Measurements from ENCODE around the gene POLR3A.
"Not testable (repeated sequence)": the region's sequence is repeated elsewhere in the genome, so short reads cannot be mapped to it uniquely, and the experiment has no call there.

POLR3A gene

DNA sequence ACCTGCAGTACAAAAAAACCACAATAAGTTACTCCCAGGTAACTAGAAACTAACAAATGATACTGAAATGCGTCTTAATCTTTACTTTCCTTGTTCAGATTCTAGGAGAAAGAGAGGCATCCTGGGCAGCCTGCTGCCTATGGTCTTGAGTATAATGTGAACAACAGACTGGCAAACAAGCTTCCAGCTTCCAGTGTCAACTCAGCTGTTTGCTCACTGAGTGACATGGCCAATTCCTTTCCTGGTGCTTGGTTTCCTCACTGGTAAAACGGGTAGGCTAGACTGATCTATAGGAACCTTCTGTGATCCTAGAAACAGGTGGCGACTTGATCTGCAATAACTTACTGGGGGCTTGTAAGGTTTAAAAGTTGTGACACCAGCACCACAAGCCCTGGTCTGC lies 10.1 kb downstream of the POLR3A start:
- DNase-seq (ENCODE audit: low read depth in 2 of 2), result no peak

DNA sequence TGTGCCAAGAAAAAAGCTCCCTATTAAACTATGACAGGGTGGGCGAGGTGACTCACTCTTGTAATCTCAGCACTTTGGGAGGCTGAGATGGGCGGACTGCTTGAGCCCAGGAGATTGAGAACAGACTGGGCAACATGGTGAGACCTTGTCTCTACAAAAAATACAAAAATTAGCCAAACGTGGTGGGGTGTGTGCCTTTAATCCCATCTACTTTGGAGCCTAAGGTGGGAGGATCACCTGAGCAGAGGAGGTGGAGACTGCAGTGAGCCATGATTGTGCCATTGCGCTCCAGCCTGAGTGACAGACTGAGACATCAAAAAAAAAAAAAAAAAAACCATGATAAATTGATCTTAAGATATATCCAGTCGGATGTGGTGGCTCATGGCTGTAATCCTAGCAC lies 11.5 kb downstream of the POLR3A start:
- DNase-seq (ENCODE audit: low read depth in 2 of 2), result no peak

DNA sequence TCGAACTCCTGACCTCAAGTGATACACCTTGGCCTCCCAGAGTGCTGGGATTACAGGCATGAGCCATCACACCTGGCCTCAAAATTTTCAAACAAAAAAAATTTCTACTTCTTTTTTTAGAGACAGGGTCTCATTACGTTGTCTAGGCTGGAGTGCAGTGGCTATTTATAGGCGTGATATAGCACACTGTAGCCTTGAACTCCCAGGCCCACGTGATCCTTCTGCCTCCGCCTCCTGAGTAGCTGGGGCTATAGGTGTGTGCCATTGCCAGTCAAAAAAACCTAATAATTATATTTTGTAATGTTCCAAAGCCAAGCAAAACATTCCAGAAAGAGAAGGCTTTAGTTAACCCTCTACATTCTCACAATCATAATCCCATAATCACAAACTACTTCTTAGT lies 13.8 kb downstream of the POLR3A start:
- no peak for DNase-seq (ENCODE audit: low read depth in 2 of 2)

DNA sequence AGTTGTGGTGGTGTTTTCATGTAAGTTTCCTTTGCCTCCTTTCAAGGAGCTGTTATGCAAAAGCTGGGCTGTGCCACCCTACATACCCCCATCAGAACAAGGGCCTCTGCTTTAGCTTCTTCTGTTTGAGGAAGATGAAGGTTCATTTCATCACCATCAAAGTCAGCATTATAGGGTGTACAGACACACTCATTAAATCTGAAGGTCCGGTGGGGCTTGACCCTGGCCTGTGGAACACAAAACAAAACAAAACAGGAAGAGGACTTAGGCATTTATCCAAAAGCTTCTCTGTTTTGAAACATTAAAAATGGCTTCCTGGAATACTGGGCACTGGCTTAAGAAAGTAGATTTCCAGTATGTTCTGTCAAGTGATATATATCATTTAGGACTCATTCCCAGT lies 15.8 kb downstream of the POLR3A start:
- DNase-seq (ENCODE audit: low read depth in 2 of 2), result no peak

DNA sequence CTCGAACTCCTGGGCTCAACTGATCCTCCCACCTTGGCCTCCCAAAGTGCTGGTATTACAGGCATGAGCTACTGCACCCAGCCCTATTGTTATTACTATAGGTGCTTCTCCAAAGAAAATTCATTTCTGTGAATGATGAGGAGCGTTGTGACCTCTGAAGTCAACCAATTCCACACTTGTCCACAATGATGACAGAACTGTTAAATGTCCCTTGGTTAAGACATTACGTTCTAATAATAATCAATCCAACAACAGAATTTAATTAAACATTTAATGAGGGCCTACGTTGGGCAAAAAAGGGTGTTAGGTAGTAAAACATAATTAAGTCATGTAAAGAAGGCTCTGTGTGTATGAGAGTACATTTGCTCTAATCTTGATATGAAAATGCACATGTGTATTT lies 18.2 kb downstream of the POLR3A start:
- DNase-seq (ENCODE audit: low read depth in 2 of 2), result no peak

DNA sequence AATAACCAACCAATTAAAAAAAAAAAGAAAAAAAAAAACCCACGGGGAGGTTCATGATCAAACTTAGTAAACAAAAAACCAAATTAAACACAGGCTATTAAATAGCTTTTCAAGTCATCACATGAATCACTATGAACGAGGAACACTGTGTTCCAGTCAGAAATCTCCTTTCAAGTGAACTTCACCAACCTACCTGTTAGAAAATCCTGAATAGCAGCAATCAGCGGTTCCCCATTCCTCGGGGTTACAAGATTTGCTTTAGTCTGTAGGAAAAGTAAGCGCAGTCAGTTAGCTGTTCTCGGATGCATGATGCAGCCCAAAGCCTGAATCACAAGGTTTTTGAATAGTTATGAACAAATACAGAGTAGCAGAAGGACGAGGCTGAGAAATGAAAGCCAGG lies 19.0 kb downstream of the POLR3A start:
- DNase-seq (ENCODE audit: low read depth in 2 of 2), result no peak

DNA sequence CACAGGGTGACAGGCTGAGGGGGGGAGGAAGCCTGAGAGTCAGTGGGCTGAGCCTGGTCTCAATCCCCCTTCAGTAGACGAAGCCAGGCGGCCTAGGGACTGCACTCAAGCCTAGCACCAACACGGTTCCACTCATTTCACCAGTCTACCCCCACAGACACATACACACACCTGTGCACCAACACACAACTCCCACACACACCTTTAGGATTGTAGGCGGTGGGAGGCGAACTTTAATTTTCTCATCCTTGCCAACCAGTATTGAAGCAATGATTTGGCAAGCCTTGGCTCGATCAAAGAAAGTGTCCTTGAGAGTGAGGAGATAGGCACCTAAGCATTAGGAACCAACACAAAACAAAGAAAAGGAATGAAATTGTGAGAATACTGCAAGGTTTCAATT lies 19.7 kb downstream of the POLR3A start:
- no peak for DNase-seq (ENCODE audit: low read depth in 2 of 2)

DNA sequence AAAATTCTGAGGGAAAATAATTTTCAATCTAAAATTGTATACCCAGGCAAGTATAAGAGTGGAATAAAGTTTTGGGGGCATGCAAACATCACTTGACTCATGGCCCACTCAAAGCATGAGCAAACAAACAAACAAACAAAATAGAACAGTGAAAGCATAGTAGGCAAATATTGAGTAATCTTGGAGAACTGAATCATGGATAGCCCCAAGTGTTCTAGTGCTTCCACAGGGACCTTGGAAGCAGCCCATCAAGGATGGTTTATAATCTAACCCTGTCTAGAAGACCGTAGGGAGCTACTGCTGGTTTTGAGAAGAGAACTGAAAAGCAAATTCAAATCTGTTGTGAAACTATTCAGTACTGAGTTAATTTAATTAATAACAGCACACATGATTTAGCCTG lies 22.1 kb downstream of the POLR3A start:
- DNase-seq (ENCODE audit: low read depth in 2 of 2), result no peak

DNA sequence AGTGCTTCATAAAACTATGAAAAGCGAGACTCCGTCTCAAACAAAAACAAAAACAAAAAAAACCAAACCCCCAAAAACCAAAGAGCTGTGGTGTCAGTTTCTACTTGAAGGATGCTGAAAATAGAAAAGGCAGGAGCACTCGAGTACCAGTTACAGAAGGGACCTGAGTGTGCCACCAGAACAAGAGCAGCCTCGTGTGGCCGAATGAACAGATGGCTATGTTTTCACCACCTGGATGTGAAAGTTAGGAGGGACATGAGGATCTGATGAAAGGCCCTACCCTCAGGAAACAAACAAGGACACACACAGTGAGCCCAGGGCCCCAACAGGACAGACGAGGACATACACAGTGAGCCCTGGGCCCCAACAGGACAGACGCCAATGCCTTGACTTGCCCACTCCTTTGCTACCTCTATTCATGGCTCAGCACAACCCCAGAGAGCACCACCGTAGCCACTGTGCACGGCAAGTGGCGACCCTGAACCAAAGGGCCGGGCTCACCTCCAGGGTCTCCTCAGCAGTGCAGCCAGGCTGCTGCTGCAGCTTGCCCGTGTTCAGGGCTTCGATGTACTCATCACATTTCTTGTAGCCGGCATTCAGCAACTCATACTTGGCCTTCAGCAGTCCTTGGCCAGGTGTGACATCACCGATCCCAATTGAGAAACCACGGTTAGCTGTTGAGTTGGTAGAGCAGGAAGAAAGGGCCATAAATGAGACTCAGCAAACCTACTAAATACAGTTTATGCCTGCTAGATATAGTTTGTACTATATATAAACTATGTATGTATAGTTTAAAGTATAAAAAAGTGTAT lies 24.9 kb downstream of the POLR3A start:
- DNase-seq (ENCODE audit: low read depth in 2 of 2), result no peak

DNA sequence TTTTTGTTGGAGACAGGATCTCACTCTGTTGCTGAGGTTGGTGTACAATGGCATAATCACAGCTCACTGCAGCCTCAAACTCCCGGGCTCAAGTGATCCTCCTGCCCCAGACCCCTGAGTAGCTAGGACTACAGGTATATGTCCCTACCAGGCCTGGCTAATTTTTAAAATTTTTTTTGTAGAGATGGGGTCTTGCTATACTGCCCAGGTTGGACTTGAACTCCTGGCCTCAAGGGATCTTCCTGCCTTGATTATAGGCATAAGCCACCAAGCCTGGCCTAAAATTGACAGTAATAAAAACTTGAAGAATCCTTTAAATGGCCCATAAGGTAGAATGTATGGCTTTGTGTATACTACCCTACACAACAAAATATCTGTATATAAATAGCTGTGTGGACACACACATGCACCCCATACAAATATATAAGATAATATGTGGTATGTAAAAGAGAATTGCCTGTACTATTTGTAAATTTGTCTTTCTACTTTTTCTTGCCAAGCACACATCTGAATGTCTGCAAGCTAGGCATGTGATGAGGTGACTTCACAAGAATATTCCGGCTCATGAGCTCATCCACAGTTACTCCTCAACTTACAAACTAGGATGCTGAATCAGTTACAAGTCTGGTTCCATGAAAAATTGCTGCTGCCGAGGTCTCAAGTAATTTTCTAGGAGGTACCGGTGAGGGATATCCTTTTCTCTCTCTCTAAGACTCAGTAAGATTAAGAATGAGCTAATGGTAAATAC lies 26.6 kb downstream of the POLR3A start:
- DNase-seq (ENCODE audit: low read depth in 2 of 2), result no peak

DNA sequence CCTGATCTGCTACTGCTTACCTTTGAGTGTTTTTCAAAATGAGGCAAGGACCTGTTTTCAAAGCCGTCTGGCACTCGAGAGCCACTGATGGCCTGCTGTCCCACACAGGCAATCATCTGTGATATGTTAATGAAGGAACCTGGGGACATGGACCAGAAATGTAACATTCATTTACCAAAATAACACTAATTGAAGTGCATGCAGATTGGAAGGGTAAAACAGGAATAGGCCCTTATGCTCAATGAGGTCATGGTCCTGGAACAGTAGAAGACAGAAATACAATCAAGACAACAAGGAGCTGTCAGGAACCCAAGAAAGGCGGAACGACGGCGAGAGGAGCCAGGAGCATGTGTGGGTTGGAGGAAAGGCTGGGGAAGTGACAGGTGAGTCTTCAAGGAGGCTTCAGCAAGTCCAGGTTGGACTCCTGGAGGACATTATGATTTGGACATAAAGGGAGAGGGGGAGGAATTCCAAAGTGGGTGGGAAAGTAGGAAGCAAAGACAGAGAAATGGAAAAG lies 28.3 kb downstream of the POLR3A start:
- no peak for DNase-seq (ENCODE audit: low read depth in 2 of 2)

DNA sequence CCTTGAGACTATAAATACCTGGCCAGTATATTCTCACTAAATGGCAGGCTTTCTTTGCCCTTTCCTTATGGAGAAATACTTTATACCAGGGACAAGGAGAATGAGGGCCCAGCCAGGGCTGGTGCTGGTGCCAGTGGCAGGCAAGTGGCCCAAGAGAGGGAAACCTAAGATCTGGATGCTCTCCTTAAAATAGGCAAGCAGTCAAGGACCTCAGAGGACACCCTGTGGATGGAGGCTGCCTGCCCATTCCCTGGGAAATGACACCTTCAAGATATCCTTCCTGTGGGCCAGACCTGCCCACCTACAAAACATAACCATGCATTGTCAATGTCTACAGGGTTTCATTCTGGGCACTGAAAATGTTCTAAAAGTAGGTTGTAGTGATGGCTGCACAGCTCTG lies 29.1 kb downstream of the POLR3A start:
- no peak for DNase-seq (ENCODE audit: low read depth in 2 of 2)

DNA sequence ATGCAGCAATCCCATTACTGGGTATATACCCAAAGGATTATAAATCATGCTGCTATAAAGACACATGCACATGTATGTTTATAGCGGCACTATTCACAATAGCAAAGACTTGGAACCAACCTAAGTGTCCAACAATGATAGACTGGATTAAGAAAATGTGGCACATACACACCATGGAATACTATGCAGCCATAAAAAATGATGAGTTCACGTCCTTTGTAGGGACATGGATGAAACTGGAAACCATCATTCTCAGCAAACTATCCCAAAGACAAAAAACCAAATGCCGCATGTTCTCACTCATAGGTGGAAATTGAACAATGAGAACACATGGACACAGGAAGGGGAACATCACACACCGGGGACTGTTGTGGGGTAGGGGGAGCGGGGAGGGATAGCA lies 30.5 kb downstream of the POLR3A start:
- not testable (repeated sequence) for DNase-seq (ENCODE audit: low read depth in 2 of 2)

DNA sequence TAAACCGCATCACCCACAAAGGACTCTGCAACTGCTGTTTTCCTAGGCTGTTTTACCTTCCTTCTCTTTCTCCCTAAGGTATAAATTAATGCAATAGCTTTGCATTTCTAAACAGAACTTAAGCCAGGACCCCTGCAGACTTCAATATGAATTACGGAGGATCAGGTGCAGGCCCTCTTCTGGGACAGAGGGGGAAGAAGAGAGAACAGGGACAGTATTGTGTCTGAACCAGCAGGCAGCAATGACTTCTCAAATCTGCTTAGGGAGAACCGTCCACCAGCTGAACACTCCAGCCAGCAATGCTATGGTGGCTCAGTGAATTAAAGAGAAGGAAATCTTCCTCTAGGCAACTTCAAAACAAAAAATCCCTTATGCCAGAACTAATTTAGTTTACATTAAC lies 35.7 kb downstream of the POLR3A start:
- no peak for DNase-seq (ENCODE audit: low read depth in 2 of 2)

DNA sequence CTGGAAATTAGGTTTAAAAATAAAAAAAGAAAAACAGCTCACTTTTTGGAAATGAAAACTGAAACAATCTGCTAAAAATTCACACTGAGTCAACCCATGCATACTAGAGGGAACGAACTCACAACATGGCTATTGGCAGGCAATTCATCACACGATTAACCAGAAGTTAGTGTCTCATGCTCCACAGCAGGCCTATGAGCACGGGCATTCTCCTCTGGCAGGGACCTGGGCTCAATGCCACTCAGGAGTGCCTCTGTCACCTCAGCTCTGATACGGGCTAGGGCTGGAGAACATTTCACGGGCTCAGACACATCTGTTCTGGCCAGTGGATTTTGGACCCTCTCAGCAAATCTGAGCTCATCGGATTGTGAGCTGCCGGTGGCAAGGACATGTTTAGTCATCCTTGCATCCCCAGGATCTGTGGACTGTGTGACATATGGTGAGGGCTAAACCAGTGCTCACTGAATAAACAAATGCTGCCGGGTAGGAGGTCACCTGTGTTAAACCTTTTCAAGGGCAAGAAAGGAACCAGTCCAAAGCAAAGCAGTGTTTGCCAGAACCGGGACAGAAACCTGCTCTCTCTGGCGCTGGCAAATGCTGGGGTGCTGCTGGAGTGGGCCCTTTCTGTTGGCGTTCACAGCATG lies 40.1 kb downstream of the POLR3A start:
- no peak for DNase-seq (ENCODE audit: low read depth in 2 of 2)

DNA sequence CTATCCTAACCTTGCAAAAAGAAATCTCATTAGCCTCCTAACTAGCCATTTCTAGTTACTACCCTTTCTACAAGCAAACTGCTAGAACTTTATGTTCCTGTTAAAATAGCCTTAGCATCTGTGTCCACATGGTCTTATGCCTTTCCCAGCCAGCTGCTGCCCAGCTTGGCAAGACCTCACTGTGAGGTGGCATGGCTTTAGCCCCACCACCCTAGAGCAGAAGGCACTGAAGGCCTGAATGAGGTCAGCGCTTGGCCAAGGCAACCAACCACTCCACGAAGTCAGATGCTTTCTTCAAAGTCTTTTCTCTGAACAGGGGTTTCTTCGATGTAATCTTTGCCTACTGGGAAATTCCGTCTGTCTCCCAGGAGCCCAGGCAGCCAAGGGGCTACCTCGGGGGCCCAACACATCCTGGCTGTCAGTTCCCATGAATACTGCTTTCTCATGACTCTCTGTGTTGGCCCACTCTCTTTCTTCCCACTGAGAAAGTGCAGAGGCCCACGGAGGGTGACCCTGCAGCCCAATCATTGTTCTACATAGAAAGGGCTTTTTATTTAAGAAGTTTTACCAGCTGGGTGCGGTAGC lies 41.6 kb downstream of the POLR3A start:
- no peak for DNase-seq (ENCODE audit: low read depth in 2 of 2)

DNA sequence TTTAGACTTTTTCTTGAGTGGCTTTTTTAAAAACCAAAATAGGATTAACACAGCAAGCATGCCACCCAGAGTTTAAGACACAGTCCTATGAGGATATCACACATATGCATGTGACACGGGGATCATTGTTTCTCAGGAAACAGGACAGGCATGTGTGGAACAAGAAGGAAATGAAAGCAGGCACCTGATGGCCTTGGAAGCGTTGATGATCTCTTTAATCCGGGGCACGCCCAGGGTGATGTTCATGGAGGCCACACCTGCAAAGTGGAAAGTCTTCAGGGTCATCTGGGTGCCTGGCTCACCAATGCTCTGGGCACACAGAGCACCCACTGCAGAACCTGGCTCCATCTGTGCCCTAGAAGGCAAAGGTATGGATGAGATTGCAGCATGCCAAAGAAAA lies 44.3 kb downstream of the POLR3A start:
- DNase-seq (ENCODE audit: low read depth in 2 of 2), result no peak

DNA sequence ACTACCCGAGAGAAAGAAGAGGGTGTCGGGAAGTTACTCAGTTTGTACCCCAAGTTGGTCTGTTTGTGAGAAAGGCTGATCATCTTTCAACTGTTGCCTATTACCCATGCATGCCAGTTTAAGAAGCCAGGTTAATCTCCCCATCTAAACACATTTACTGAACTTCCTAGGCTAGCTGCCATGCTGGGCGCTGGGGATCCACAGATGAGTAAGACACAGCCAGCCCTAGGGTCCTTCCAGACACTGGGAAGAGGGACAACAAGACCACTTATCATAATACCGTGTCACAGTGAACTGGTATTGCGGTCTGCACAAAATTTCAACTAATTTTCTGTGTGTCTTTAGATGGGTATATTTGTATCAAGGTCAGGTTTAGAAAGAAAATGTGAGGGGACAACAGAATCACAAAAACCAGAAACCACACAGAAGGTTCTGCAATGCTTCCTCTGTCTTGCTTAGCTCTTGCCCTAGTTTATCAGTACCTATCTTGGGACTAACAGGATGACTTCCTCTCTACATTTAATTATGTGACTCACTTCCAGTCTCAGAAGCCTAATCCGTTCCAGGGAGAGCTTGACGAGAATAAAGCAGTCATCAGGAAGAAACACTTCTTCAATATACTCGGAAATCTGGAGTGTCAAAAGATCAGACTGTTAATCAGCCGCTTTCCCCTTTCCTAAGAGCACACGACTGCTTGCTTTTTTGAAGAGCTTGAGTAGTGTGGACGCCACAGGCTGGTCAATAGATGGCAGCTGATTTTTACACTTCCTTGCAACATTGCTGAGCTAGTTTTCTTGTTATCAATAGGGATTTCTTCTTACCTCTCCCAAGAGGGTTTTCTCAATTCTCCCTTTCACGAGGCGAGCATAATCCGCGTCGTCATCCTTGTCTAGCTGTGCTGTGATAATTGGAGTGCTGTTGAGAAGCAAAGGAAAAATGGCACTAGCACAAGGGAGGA lies 45.7 kb downstream of the POLR3A start:
- DNase-seq (ENCODE audit: low read depth in 2 of 2), result no peak

DNA sequence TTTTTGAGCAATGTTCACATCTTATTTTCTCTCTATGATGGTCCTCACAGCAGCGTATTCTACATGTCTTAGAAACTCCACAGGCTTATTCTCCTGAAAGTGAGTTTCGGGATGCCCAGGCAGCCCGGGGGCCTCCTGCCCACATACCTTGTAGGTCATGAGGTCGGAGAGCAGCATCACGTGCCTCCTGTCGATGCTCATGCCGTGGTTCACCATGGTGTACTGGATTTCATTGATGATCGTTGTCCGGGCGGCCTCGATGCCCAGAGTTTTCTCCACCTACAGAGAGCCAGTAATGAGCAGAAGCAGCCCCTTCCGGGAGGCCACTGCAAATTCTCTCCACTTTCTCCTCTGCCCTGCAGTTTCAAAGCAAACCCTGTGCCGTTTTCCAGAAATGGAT lies 48.0 kb downstream of the POLR3A start:
- no peak for DNase-seq (ENCODE audit: low read depth in 2 of 2)

DNA sequence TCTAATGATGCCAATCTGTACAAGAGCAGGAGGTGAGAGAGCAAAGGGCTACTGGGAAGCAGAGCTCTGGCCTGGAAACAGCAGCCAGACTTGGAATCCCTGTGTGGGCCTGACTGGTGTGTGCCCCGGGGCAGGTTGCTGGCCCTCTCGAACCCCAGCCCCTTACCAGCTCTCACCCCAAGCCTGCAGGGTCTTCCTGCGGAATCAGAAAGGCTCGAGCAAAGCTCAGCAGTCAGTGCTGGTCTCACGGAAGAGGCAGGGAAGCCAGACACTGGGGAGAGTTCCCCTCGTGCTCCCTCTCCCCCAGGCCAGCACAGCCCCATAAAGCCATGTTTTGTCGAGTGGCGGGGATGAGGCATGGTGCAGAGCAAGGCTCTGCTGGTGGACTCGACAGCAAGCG lies 50.1 kb downstream of the POLR3A start:
- no peak for DNase-seq (ENCODE audit: low read depth in 2 of 2)

DNA sequence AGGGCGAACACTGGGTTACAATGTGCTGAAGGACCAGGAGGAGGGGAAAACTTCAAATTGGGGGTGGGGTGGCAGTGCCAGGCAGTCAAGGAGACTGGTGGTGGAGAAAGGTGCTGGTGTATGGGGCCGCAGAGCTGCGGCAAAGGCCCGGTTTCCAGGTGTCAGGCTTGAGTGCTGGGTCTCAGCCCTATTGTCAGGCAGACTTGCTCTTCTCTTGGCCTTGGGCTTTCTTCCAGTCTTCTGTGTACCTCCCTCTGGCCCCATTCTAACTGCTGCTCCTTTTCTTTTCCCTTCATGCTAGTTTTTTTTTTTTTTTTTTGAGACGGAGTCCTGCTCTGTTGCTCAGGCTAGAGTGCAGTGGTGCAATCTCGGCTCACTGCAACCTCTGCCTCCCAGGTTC lies 51.0 kb downstream of the POLR3A start:
- no peak for DNase-seq (ENCODE audit: low read depth in 2 of 2)
